ENCODE results near the gene DPT.

- no peak for TF ChIP-seq POLR2A (IDR thresholded peaks at IDR 0.05)
- TF ChIP-seq CTCF (IDR thresholded peaks at IDR 0.05), result no peak
Observed at GRCh38 chr1:168720839-168721238, 8.2 kb downstream of the DPT start.
